GM19025 (cell line): ENCODE results near the gene TRIM13.

Source experiments
- ATAC-seq: cut with Tn5 transposase; IDR thresholded peaks from one replicate; pipeline ENCODE4 v1.9.1; 2021; ENCODE audit warnings: mild to moderate bottlenecking, low read depth, moderate library complexity; ENCODE audit not compliant: unreplicated experiment

TRIM13 gene

GRCh38 chr13:49995625-49996101, 1.2 kb upstream of the TRIM13 start:
- ATAC-seq = no peak

- ATAC-seq = peak; percentile 51
Observed at GRCh38 chr13:49996161-49996915, 504 bp upstream of the TRIM13 start.

GRCh38 chr13:49997955-49998354, 1.1 kb downstream of the TRIM13 start:
- no peak for ATAC-seq

GRCh38 chr13:49998714-49999624, 2.1 kb downstream of the TRIM13 start:
- ATAC-seq = no peak

- no peak for ATAC-seq
Observed at GRCh38 chr13:50001287-50001686, 4.4 kb downstream of the TRIM13 start.

- ATAC-seq = no peak
Observed at GRCh38 chr13:50006426-50007135, 9.7 kb downstream of the TRIM13 start.

GRCh38 chr13:50011461-50011860, 14.6 kb downstream of the TRIM13 start:
- no peak for ATAC-seq

- ATAC-seq = no peak
Observed at GRCh38 chr13:50012396-50013169, 15.7 kb downstream of the TRIM13 start.

- ATAC-seq = no peak
Observed at GRCh38 chr13:50014386-50014785, 17.5 kb downstream of the TRIM13 start.

- ATAC-seq = no peak
Observed at GRCh38 chr13:50015258-50015657, 18.4 kb downstream of the TRIM13 start, which contains the start of gene KCNRG. Gene KCNRG (plus strand): TSS chr13:50015444. CDS start chr13:50015494, 50 bp downstream.

GRCh38 chr13:50015750-50016149, 18.9 kb downstream of the TRIM13 start:
- no peak for ATAC-seq

GRCh38 chr13:50016444-50016843, 19.6 kb downstream of the TRIM13 start:
- ATAC-seq = no peak

GRCh38 chr13:50017819-50018218, 21.0 kb downstream of the TRIM13 start:
- ATAC-seq = no peak

GRCh38 chr13:50025436-50025835, 28.6 kb downstream of the TRIM13 start:
- no peak for ATAC-seq

GRCh38 chr13:50026788-50027473, 30.1 kb downstream of the TRIM13 start:
- peak; percentile 99 for ATAC-seq

- no peak for ATAC-seq
Observed at GRCh38 chr13:50030315-50030714, 33.5 kb downstream of the TRIM13 start.

GRCh38 chr13:50033725-50034124, 36.9 kb downstream of the TRIM13 start:
- no peak for ATAC-seq

- ATAC-seq = no peak
Observed at GRCh38 chr13:50037788-50038187, 40.9 kb downstream of the TRIM13 start.

GRCh38 chr13:50038266-50038665, 41.4 kb downstream of the TRIM13 start:
- ATAC-seq = no peak
